ENCODE measurements around the gene PRSS22. TPM values are rescaled to one million over a fixed set of nuclear protein-coding genes. Genes with fewer than 3 reads are reported as not detected.

PRSS22 gene
- total RNA-seq, 1 donor, result 0.21 TPM

DNA sequence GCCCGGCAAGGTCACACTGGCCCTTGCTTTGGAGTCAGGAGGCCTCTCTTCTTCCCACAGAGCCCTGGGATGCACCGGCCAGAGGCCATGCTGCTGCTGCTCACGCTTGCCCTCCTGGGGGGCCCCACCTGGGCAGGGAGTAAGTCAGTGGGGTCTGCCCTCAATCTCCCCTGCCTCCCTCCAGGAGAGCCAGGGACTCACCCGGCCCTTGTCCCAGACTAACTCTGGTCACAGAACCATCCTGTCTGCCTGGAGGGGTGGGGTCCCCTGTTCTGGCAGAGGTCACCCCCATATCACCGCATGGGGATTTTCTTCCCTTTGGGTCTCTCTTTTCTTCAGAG lies 27.6 kb downstream of the PRSS22 start:
- Histone ChIP-seq H3K27me3 (ENCODE audit: insufficient read depth, low read length) (no peaks in the 10 kb centered on the region), H3K9me3 (ENCODE audit: low read depth, low read length) (no peaks in the 10 kb centered on the region), H3K4me3 (ENCODE audit: low read length) (no peak overlapping the region), H3K4me1 (ENCODE audit: insufficient read depth, low read length) (peaks cover 11% of the 10 kb centered on the region)

DNA sequence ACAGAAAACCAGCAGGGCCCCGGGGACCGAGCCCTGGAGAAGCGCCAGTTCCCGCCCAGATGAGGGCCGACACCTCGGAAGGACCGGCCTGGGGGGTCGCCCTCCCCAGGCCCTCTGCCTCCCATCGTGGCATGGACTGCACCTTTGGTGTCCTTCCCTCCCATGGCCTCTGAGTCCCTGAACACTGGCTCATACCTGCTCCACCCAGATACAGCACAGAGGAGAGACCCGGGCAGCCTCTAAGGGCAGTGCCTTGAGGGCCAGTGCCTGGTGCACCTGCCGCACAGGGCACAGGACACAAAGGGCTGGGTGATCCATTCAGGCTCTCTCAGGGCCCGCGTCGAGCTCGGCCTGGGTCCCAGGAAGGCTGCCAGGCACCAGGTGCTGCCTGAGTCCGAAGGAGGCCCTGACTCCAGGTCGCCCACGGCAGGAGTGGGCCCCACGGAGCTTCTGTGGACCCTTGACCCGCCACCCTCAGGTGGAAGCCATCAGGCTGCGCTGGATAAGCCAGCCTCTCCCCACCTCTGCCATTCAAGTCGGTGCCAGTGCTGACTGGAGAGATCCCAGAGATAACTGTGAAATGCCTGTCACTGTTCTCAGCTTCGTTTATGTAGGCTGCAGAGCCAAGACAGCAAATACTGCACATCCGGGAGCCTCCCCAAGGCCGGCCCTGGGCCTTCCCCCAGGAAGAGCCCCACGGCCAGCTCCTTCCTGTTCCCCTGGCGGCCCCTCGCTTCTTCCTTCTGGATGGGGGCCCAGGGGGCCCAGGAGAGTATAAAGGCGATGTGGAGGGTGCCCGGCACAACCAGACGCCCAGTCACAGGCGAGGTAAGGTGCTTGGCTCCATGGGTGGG lies 28.2 kb downstream of the PRSS22 start, which contains the start of gene ZG16B:
ZG16B (plus strand) TSS at position 803 of the 854 bp plus-strand sequence. CDS start 139 bp downstream, outside the sequence.
- no peak within 1 kb of the TSS for H3K4me3 ChIP-seq (ENCODE audit: low read length)
- peaks cover 11% of the 10 kb centered on the region for H3K4me1 ChIP-seq (ENCODE audit: insufficient read depth, low read length)
- no peaks in the 10 kb centered on the region for H3K9me3 ChIP-seq (ENCODE audit: low read depth, low read length)
- no peaks in the 10 kb centered on the region for H3K27me3 ChIP-seq (ENCODE audit: insufficient read depth, low read length)

DNA sequence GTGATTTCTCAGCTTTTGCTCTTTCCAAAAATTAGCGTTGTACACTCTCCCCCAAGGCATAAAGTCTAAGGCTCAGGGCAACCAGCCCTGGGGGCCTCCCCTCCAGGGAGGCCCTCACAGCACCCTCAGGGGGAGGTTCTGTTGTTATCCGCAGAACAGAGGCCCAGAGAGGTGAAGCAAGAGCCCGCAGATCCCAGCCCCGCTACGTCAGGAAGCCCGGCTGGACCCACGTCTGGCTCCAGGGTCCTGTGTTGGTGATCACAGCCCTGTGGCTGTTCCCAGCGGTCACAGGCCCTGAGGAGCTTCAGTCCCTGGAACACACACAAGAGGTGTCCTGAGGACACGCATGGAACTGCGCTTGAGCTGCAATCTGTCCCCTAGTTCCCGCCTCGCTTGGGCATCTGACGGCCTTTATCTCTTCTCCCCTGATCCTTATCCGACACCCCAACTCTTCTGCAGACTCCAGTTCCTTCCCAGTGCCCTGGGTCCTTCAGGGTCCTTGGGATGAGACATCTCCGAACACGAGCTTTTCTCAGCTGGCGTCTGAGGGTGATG lies 29.0 kb downstream of the PRSS22 start:
- Histone ChIP-seq H3K4me1 (ENCODE audit: insufficient read depth, low read length) (peaks cover 11% of the 10 kb centered on the region), H3K27me3 (ENCODE audit: insufficient read depth, low read length) (no peaks in the 10 kb centered on the region), H3K4me3 (ENCODE audit: low read length) (no peak overlapping the region), H3K9me3 (ENCODE audit: low read depth, low read length) (no peaks in the 10 kb centered on the region)

DNA sequence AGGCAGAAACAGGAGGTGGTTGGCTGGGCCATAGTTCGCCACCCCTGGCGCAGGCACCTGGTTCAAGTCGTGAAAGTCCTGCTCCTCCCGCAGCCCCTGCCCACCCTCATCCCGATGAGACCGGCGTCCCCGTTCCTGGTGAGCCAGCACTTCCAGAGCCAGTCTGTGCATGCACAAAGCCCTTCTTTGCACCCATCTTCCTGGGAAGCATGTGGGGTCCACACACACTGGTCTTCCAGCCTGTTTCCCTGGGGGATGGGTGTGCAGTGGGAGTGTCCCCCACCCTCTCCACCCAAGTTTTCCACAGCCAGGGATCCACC lies 29.5 kb downstream of the PRSS22 start:
- Histone ChIP-seq H3K4me1 (ENCODE audit: insufficient read depth, low read length) (peaks cover 11% of the 10 kb centered on the region), H3K4me3 (ENCODE audit: low read length) (no peak overlapping the region), H3K27me3 (ENCODE audit: insufficient read depth, low read length) (no peaks in the 10 kb centered on the region), H3K9me3 (ENCODE audit: low read depth, low read length) (no peaks in the 10 kb centered on the region)

DNA sequence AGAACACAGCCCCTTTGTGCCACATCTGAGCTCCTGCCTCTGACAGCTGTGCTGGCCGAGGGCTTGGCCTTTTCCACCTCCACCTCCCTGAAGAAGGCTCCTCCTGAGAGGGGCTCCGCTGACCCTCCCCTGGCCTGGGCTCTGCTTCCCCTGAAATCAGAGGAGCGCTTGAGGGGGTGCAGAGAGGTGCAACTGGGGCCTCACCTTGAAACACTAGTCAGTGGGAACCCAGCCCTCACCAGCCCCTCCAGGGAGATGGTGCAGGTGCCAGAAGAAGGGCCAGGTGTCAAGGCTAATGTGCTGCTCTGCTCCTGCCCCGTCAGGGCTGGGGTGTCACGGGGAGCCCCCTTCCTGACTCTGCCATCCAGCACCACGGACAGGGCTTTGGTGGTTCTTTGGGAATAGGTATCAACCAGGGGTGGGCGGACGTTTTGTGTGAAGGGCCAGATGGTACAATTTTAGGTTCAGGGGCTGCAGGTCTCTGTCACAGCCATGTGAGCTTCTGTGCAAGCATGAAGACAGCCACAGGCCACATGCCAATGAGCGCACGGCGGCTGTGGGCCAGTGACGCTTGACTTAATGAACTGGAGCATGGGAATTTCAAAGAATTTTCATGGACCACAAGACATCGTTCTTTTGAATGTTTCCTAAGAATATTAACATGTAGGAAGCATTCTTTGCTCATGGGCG lies 30.0 kb downstream of the PRSS22 start:
- H3K4me3 ChIP-seq (ENCODE audit: low read length), result no peak overlapping the region
- H3K9me3 ChIP-seq (ENCODE audit: low read depth, low read length), result no peaks in the 10 kb centered on the region
- no peaks in the 10 kb centered on the region for H3K27me3 ChIP-seq (ENCODE audit: insufficient read depth, low read length)
- peaks cover 11% of the 10 kb centered on the region for H3K4me1 ChIP-seq (ENCODE audit: insufficient read depth, low read length)

DNA sequence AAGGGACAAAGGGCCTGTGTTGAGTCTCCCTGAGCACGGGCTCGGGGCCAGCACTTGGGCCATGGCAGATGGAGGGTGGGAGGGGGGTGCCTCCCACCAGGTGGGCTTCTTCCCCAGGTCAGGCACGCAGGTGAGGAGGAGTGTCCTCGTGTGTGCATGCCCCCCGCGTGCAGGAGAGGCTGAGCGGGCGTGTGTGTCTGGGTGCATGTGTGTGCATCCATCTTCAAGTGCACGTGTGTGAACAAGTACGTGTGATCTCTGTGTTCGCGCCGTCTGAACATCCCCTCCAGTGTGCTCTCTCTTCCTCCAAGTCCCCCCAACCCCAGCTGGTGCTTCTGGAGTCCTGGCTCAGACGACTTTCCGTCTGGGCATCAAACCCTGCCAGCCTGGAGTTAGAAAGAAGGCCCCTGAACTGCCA lies 30.6 kb downstream of the PRSS22 start:
- H3K9me3 ChIP-seq (ENCODE audit: low read depth, low read length), result no peaks in the 10 kb centered on the region
- H3K27me3 ChIP-seq (ENCODE audit: insufficient read depth, low read length), result no peaks in the 10 kb centered on the region
- peaks cover 11% of the 10 kb centered on the region for H3K4me1 ChIP-seq (ENCODE audit: insufficient read depth, low read length)
- H3K4me3 ChIP-seq (ENCODE audit: low read length), result no peak overlapping the region

DNA sequence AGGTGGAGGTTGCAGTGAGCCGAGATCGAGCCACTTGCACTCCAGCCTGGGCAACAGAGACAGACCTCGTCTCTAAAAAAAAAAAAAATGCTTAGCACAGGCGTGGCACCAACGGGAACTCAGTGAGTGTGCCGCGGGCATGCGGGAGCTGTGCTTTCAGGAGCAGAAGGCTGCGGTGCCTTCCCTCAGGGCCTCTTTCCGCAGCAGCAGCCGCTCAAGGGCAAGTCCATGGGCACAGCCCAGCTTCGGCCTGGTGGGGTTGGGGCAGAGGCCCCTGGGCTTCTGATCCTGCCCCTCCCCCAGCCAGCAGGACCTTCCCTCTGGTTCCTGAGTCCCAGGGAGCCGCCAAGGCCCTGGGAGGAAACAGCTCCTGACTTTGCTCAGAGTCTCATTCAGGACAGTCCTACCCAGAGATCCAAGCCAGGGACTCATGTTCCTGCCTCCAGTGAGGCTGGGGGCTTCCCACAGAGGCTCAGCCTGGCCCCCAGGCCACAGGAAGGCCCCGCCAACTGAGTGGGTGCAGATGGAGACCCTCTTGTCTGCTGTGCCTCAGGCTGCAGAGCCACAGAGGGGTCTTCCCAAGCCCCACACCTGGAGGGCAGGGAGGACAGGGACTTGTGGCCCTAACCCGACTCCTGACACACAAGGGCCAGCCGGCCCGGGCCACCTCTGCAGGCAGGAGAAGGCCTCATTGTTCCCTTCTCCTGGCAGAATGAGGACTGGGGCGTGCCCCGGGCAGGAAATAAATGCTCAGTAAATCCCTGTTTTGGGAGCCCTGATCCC lies 31.2 kb downstream of the PRSS22 start:
- Histone ChIP-seq H3K9me3 (ENCODE audit: low read depth, low read length) (no peaks in the 10 kb centered on the region), H3K4me3 (ENCODE audit: low read length) (no peak overlapping the region), H3K27me3 (ENCODE audit: insufficient read depth, low read length) (no peaks in the 10 kb centered on the region), H3K4me1 (ENCODE audit: insufficient read depth, low read length) (peaks cover 11% of the 10 kb centered on the region)

DNA sequence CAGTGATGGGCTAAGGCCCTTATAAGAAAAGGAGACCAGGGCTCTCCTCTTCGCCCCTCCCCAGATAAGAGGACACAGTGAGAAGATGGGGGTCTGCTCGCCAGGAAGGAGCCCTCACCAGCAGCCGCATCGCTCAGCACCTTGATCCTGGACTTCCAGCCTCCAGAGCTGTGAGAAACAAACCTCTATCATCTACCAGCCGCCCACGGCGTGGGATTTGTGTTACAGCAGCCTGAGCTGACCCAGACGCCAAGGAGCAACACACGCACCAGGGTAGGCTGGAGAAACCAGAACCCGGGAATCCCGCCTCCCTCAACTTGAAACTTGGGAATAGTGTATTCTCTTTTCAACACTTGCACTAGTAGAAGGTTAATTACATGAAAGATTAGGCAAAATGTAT lies 32.1 kb downstream of the PRSS22 start:
- Histone ChIP-seq H3K4me1 (ENCODE audit: insufficient read depth, low read length) (peaks cover 11% of the 10 kb centered on the region), H3K4me3 (ENCODE audit: low read length) (no peak overlapping the region), H3K27me3 (ENCODE audit: insufficient read depth, low read length) (no peaks in the 10 kb centered on the region), H3K9me3 (ENCODE audit: low read depth, low read length) (no peaks in the 10 kb centered on the region)

DNA sequence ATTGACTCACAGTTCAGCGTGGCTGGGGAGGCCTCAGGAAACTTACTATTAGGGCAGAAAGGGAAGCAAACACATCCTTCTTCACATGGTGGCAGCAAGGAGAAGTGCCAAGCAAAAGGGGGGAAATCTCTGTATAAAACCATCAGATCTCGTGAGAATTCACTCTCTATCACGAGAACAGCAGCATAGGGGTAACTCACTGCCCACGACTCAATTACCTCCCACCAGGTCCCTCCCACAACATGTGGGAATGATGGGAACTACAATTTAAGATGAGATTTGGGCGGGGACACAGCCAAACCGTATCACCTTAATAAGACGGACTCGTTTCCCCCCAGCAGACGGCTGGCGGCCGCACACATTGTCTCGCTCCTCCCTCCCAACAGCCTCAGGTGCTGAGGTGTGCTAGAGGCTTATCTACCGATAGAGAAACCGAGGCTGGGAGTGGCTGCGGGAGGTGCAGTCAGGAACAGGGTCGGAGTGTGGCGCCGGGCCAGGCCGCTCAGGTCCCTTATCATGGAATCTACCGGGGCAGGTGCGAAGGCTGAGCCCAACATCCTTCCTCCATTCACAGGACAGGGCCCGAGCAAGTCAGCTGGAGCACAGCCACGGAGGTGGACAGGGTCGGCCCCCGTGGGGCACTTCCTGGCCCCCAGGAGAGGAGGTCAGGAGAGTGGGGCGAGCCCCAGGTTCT lies 32.8 kb downstream of the PRSS22 start:
- Histone ChIP-seq H3K9me3 (ENCODE audit: low read depth, low read length) (no peaks in the 10 kb centered on the region), H3K4me3 (ENCODE audit: low read length) (no peak overlapping the region), H3K4me1 (ENCODE audit: insufficient read depth, low read length) (peaks cover 8% of the 10 kb centered on the region), H3K27me3 (ENCODE audit: insufficient read depth, low read length) (no peaks in the 10 kb centered on the region)

DNA sequence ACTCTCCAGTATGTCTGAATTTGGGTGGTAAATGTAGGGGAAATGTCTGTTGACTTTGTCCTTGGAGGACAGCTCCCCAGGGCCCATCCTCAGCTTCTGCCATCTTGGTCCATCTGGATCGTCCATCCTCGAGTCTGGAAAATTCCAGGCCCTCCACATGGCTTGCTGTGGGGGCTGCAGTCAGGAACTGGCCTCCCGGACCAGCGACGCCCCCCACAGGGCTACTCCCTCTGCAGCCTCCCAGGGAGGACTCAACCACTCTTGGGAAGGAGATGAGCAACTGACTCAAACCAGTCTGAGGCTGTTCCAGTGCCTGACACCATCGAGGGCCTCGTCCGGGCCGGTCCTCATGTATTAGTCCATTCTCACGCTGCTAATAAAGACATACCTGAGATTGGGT lies 33.3 kb downstream of the PRSS22 start:
- H3K4me3 ChIP-seq (ENCODE audit: low read length), result no peak overlapping the region
- peaks cover 2% of the 10 kb centered on the region for H3K4me1 ChIP-seq (ENCODE audit: insufficient read depth, low read length)
- no peaks in the 10 kb centered on the region for H3K9me3 ChIP-seq (ENCODE audit: low read depth, low read length)
- H3K27me3 ChIP-seq (ENCODE audit: insufficient read depth, low read length), result no peaks in the 10 kb centered on the region

DNA sequence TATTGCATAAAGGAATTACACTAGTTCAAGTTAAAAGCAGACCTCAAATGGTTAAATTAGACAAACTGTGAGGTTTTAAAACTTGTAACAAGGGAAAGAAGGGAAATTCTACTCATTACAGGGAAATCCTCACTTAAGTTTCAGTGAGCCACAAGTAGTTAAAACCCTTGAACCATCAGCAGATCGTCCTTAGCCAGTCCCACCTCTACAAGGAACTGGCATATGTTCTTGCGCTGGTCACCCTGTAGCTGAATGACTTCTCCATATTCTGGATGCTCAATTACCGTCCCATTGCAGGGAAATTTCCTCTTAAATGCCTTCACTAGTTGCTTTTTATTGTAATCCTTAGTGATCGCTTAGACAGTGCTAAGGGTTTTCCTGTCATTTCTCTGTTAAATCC lies 35.5 kb downstream of the PRSS22 start:
- Histone ChIP-seq H3K9me3 (ENCODE audit: low read depth, low read length) (no peaks in the 10 kb centered on the region), H3K27me3 (ENCODE audit: insufficient read depth, low read length) (no peaks in the 10 kb centered on the region), H3K4me3 (ENCODE audit: low read length) (no peak overlapping the region), H3K4me1 (ENCODE audit: insufficient read depth, low read length) (no peaks in the 10 kb centered on the region)

DNA sequence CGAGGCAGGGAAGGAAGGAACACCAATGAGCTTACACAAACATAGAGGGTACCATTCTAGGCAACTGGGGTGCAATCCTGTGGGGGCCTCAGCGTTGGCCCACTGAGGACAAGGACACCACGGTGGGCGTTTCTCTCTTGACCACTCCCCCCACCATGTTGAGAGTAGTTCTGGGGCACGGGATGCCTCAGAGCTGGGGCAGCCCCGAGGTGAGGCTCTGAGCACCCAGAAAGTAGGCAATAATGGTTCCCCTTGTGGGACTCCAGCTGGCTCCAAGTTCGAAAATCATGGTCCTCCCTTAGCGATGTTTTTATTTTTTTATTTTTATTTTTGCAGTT lies 35.8 kb downstream of the PRSS22 start:
- H3K4me3 ChIP-seq (ENCODE audit: low read length), result no peak overlapping the region
- no peaks in the 10 kb centered on the region for H3K4me1 ChIP-seq (ENCODE audit: insufficient read depth, low read length)
- H3K27me3 ChIP-seq (ENCODE audit: insufficient read depth, low read length), result no peaks in the 10 kb centered on the region
- no peaks in the 10 kb centered on the region for H3K9me3 ChIP-seq (ENCODE audit: low read depth, low read length)

DNA sequence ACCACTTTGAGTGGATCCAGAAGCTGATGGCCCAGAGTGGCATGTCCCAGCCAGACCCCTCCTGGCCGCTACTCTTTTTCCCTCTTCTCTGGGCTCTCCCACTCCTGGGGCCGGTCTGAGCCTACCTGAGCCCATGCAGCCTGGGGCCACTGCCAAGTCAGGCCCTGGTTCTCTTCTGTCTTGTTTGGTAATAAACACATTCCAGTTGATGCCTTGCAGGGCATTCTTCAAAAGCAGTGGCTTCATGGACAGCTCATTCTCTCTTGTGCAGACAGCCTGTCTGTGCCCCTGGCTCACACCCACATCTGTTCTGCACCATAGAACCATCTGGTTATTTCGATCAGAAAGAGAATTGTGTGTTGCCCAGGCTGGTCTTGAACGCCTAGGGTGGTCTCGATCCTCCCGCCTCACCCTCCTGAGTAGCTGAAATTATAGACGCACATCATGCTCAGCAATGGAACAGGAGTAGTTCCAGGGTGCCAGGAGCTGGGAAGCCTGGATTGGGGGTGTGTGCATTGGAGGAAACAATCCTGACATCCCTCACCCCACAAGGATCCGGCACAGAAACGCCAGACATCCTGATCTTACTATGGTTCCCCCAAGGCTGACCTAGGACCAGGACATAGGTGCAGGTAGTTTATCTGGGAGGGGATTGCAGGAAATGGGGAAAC lies 36.3 kb downstream of the PRSS22 start:
- H3K4me1 ChIP-seq (ENCODE audit: insufficient read depth, low read length), result no peaks in the 10 kb centered on the region
- no peak overlapping the region for H3K4me3 ChIP-seq (ENCODE audit: low read length)
- H3K9me3 ChIP-seq (ENCODE audit: low read depth, low read length), result no peaks in the 10 kb centered on the region
- no peaks in the 10 kb centered on the region for H3K27me3 ChIP-seq (ENCODE audit: insufficient read depth, low read length)

DNA sequence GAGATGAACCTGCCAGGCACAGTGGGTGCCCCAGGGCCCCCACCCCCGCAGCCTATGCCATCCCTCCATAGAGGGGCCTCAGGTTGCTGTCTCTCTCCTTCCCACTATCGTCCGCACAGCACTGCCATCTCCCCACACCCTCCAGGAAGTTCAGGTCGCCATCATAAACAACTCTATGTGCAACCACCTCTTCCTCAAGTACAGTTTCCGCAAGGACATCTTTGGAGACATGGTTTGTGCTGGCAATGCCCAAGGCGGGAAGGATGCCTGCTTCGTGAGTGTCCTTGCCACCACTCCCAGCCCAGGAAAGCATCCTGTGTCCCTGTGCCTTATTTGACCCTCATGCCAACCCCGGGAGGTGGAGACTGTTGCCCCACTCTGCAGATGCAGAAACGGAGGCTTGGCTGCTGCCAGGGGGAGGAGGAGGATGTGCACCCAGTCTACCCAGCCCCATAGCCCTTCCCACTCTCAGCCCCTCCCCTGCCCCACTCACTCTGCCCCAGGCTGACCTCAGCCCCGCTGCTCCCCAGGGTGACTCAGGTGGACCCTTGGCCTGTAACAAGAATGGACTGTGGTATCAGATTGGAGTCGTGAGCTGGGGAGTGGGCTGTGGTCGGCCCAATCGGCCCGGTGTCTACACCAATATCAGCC lies 37.0 kb downstream of the PRSS22 start:
- H3K27me3 ChIP-seq (ENCODE audit: insufficient read depth, low read length), result no peaks in the 10 kb centered on the region
- H3K4me1 ChIP-seq (ENCODE audit: insufficient read depth, low read length), result no peaks in the 10 kb centered on the region
- no peak overlapping the region for H3K4me3 ChIP-seq (ENCODE audit: low read length)
- H3K9me3 ChIP-seq (ENCODE audit: low read depth, low read length), result no peaks in the 10 kb centered on the region

Measured in mononuclear cell (primary cell).